Measurements from ENCODE around the gene HPSE2. TPM values are rescaled to one million over a fixed set of nuclear protein-coding genes. Genes with fewer than 3 reads are reported as not detected.
A peak's percentile ranks its signal among the peaks of the same experiment; 100 is the strongest.

Gene HPSE2
- total RNA-seq, 1 donor from 2014 or later = not detected

- Mint-ChIP-seq H3K27me3 (ENCODE audit: insufficient read depth) (no peaks in the 10 kb centered on the region), H3K36me3 (ENCODE audit: low read depth) (no peaks in the 10 kb centered on the region), H3K27ac (no peak overlapping the region), H3K9me3 (no peaks in the 10 kb centered on the region), H3K4me3 (no peak overlapping the region), H3K4me1 (ENCODE audit: low read depth) (no peaks in the 10 kb centered on the region)
- intact Hi-C loops (cut with micrococcal nuclease) = no loop called here
- DNase-seq (ENCODE audit: low spot score) = no peak
Observed at GRCh38 chr10:98485959-98486358, 749.7 kb downstream of the HPSE2 start.

GRCh38 chr10:98483658-98484057, 752.0 kb downstream of the HPSE2 start:
- intact Hi-C loops (cut with micrococcal nuclease) = no loop called here
- Mint-ChIP-seq H3K36me3 (ENCODE audit: low read depth) (no peaks in the 10 kb centered on the region), H3K27ac (no peak overlapping the region), H3K27me3 (ENCODE audit: insufficient read depth) (no peaks in the 10 kb centered on the region), H3K9me3 (no peaks in the 10 kb centered on the region), H3K4me3 (no peak overlapping the region), H3K4me1 (ENCODE audit: low read depth) (no peaks in the 10 kb centered on the region)
- no peak for DNase-seq (ENCODE audit: low spot score)

GRCh38 chr10:98482096-98482495, 753.6 kb downstream of the HPSE2 start:
- H3K4me3 Mint-ChIP-seq = no peak overlapping the region
- intact Hi-C loops (cut with micrococcal nuclease) = no loop called here
- H3K4me1 Mint-ChIP-seq (ENCODE audit: low read depth) = no peaks in the 10 kb centered on the region
- no peaks in the 10 kb centered on the region for H3K36me3 Mint-ChIP-seq (ENCODE audit: low read depth)
- H3K27ac Mint-ChIP-seq = no peak overlapping the region
- no peaks in the 10 kb centered on the region for H3K9me3 Mint-ChIP-seq
- no peaks in the 10 kb centered on the region for H3K27me3 Mint-ChIP-seq (ENCODE audit: insufficient read depth)
- DNase-seq (ENCODE audit: low spot score) = no peak

GRCh38 chr10:98481404-98481945, 754.2 kb downstream of the HPSE2 start:
- intact Hi-C loops (cut with micrococcal nuclease) = no loop called here
- no peaks in the 10 kb centered on the region for H3K27me3 Mint-ChIP-seq (ENCODE audit: insufficient read depth)
- H3K4me3 Mint-ChIP-seq = no peak overlapping the region
- H3K4me1 Mint-ChIP-seq (ENCODE audit: low read depth) = no peaks in the 10 kb centered on the region
- no peak overlapping the region for H3K27ac Mint-ChIP-seq
- H3K9me3 Mint-ChIP-seq = no peaks in the 10 kb centered on the region
- DNase-seq (ENCODE audit: low spot score) = no peak
- no peaks in the 10 kb centered on the region for H3K36me3 Mint-ChIP-seq (ENCODE audit: low read depth)

GRCh38 chr10:98478430-98479222, 757.0 kb downstream of the HPSE2 start:
- H3K4me1 Mint-ChIP-seq (ENCODE audit: low read depth) = peaks cover 9% of the 10 kb centered on the region
- intact Hi-C loops (cut with micrococcal nuclease) = no loop called here
- H3K4me3 Mint-ChIP-seq = no peak overlapping the region
- no peak overlapping the region for H3K27ac Mint-ChIP-seq
- DNase-seq (ENCODE audit: low spot score) = no peak
- no peaks in the 10 kb centered on the region for H3K27me3 Mint-ChIP-seq (ENCODE audit: insufficient read depth)
- H3K9me3 Mint-ChIP-seq = no peaks in the 10 kb centered on the region
- H3K36me3 Mint-ChIP-seq (ENCODE audit: low read depth) = no peaks in the 10 kb centered on the region

GRCh38 chr10:98477861-98478260, 757.8 kb downstream of the HPSE2 start:
- Mint-ChIP-seq H3K4me3 (no peak overlapping the region), H3K27ac (no peak overlapping the region), H3K9me3 (no peaks in the 10 kb centered on the region), H3K4me1 (ENCODE audit: low read depth) (peaks cover 9% of the 10 kb centered on the region), H3K36me3 (ENCODE audit: low read depth) (no peaks in the 10 kb centered on the region), H3K27me3 (ENCODE audit: insufficient read depth) (peaks cover 6% of the 10 kb centered on the region)
- intact Hi-C loops (cut with micrococcal nuclease) = no loop called here
- DNase-seq (ENCODE audit: low spot score) = no peak

GRCh38 chr10:98474628-98475027, 761.0 kb downstream of the HPSE2 start:
- DNase-seq (ENCODE audit: low spot score) = no peak
- no peak overlapping the region for H3K4me3 Mint-ChIP-seq
- H3K36me3 Mint-ChIP-seq (ENCODE audit: low read depth) = no peaks in the 10 kb centered on the region
- intact Hi-C loops (cut with micrococcal nuclease) = no loop called here
- peak overlapping the region; percentile 20 for H3K27ac Mint-ChIP-seq
- H3K4me1 Mint-ChIP-seq (ENCODE audit: low read depth) = peaks cover 9% of the 10 kb centered on the region
- H3K9me3 Mint-ChIP-seq = no peaks in the 10 kb centered on the region
- peaks cover 24% of the 10 kb centered on the region for H3K27me3 Mint-ChIP-seq (ENCODE audit: insufficient read depth)

- intact Hi-C loops (cut with micrococcal nuclease) = no loop called here
- no peak overlapping the region for H3K4me3 Mint-ChIP-seq
- H3K27me3 Mint-ChIP-seq (ENCODE audit: insufficient read depth) = peaks cover 35% of the 10 kb centered on the region
- no peaks in the 10 kb centered on the region for H3K36me3 Mint-ChIP-seq (ENCODE audit: low read depth)
- DNase-seq (ENCODE audit: low spot score) = no peak
- H3K27ac Mint-ChIP-seq = no peak overlapping the region
- peaks cover 20% of the 10 kb centered on the region for H3K4me1 Mint-ChIP-seq (ENCODE audit: low read depth)
- H3K9me3 Mint-ChIP-seq = no peaks in the 10 kb centered on the region
Observed at GRCh38 chr10:98472196-98472595, 763.5 kb downstream of the HPSE2 start.

GRCh38 chr10:98470850-98471249, 764.8 kb downstream of the HPSE2 start:
- H3K4me1 Mint-ChIP-seq (ENCODE audit: low read depth) = peaks cover 24% of the 10 kb centered on the region
- H3K27me3 Mint-ChIP-seq (ENCODE audit: insufficient read depth) = peaks cover 36% of the 10 kb centered on the region
- no peak for DNase-seq (ENCODE audit: low spot score)
- H3K4me3 Mint-ChIP-seq = no peak overlapping the region
- no peak overlapping the region for H3K27ac Mint-ChIP-seq
- H3K36me3 Mint-ChIP-seq (ENCODE audit: low read depth) = no peaks in the 10 kb centered on the region
- intact Hi-C loops (cut with micrococcal nuclease) = no loop called here
- H3K9me3 Mint-ChIP-seq = no peaks in the 10 kb centered on the region

- Mint-ChIP-seq H3K36me3 (ENCODE audit: low read depth) (no peaks in the 10 kb centered on the region), H3K4me3 (no peak overlapping the region), H3K9me3 (no peaks in the 10 kb centered on the region), H3K4me1 (ENCODE audit: low read depth) (peaks cover 18% of the 10 kb centered on the region), H3K27me3 (ENCODE audit: insufficient read depth) (peaks cover 36% of the 10 kb centered on the region), H3K27ac (no peak overlapping the region)
- intact Hi-C loops (cut with micrococcal nuclease) = no loop called here
- no peak for DNase-seq (ENCODE audit: low spot score)
Observed at GRCh38 chr10:98469001-98469931, 766.4 kb downstream of the HPSE2 start.

- Mint-ChIP-seq H3K36me3 (ENCODE audit: low read depth) (no peaks in the 10 kb centered on the region), H3K27ac (no peak overlapping the region), H3K9me3 (no peaks in the 10 kb centered on the region), H3K4me1 (ENCODE audit: low read depth) (peaks cover 14% of the 10 kb centered on the region), H3K4me3 (peak overlapping the region; percentile 85), H3K27me3 (ENCODE audit: insufficient read depth) (peaks cover 32% of the 10 kb centered on the region)
- intact Hi-C loops (cut with micrococcal nuclease) = loop anchor here (1.0 kb wide), 3 partner anchors 197 to 779 kb away; no protein-coding TSS in a partner anchor
- DNase-seq (ENCODE audit: low spot score) = peak; percentile 44
Observed at GRCh38 chr10:98467506-98468318, 767.9 kb downstream of the HPSE2 start.

- Mint-ChIP-seq H3K9me3 (no peaks in the 10 kb centered on the region), H3K4me1 (ENCODE audit: low read depth) (peaks cover 14% of the 10 kb centered on the region), H3K4me3 (peak overlapping the region; percentile 35), H3K36me3 (ENCODE audit: low read depth) (no peaks in the 10 kb centered on the region), H3K27ac (no peak overlapping the region), H3K27me3 (ENCODE audit: insufficient read depth) (peaks cover 34% of the 10 kb centered on the region)
- no peak for DNase-seq (ENCODE audit: low spot score)
- intact Hi-C loops (cut with micrococcal nuclease) = loop anchor here (1.0 kb wide), 3 partner anchors 197 to 779 kb away; no protein-coding TSS in a partner anchor
Observed at GRCh38 chr10:98466861-98467505, 768.7 kb downstream of the HPSE2 start.

Data from activated T-helper 1 cell treated with anti-CD3 and anti-CD28 coated beads, Interleukin-12 subunit alpha, Interleukin-12 subunit beta, Interleukin-2, Interleukin-4 antibody, amounts not matched to agents 30 ng/mL and 10 ng/mL and 1 ng/mL, durations not matched to agents 14 hours and 24 hours and 36 hours (primary cell).